Smooth muscle cell (in vitro differentiated cells): ENCODE results near the gene RAD51C. TPM values are rescaled to one million over a fixed set of nuclear protein-coding genes. Genes with fewer than 3 reads are reported as not detected.
"Not testable (repeated sequence)": the region's sequence is repeated elsewhere in the genome, so short reads cannot be mapped to it uniquely, and the experiment has no call there.

ENCODE experiments used
- DNase-seq: peaks from one replicate; lab custom pipeline; 2025; ENCODE audit not compliant: unreplicated experiment; lab: John Stamatoyannopoulos, UW
- H2AFZ ChIP-seq: fragments of 200-600 bp; sonication (generic); 2 replicates; pipeline ENCODE4 v1.6.0; 2016; ENCODE audit warnings: antibody characterized with exemption, low read depth, mild to moderate bottlenecking
- H3F3A ChIP-seq: fragments of 200-600 bp; sonication (generic); 2 replicates; pipeline ENCODE4 v1.6.0; 2017; ENCODE audit warnings: antibody characterized with exemption, low read depth
- H3K27ac ChIP-seq: fragments of 200-600 bp; sonication (generic); 2 replicates; pipeline ENCODE4 v1.5.1; 2016; ENCODE audit warnings: low read depth, mild to moderate bottlenecking
- H3K27me3 ChIP-seq: fragments of 200-600 bp; sonication (generic); 2 replicates; pipeline ENCODE4 v1.6.1; 2016; ENCODE audit warnings: low read depth, mild to moderate bottlenecking
- H3K36me3 ChIP-seq: fragments of 200-600 bp; sonication (generic); 2 replicates; pipeline ENCODE4 v1.5.1; 2016; ENCODE audit warnings: low read depth
- H3K4me1 ChIP-seq: fragments of 200-600 bp; sonication (generic); 2 replicates; pipeline ENCODE4 v1.5.1; 2016; ENCODE audit warnings: low read depth
- H3K4me2 ChIP-seq: fragments of 200-600 bp; sonication (generic); 2 replicates; pipeline ENCODE4 v1.6.0; 2016; ENCODE audit warnings: mild to moderate bottlenecking
- H3K4me3 ChIP-seq: fragments of 200-600 bp; sonication (generic); 2 replicates; pipeline ENCODE4 v1.5.1; 2016; ENCODE audit warnings: mild to moderate bottlenecking
- H3K79me2 ChIP-seq: fragments of 200-600 bp; sonication (generic); 2 replicates; pipeline ENCODE4 v1.6.0; 2016; ENCODE audit warnings: low read depth, mild to moderate bottlenecking
- H3K9ac ChIP-seq: fragments of 200-600 bp; sonication (generic); 2 replicates; pipeline ENCODE4 v1.6.0; 2016; ENCODE audit warnings: low read depth
- H3K9me3 ChIP-seq: fragments of 200-600 bp; sonication (generic); replicated peaks from 2 replicates; pipeline ENCODE4 v1.5.1; 2016; ENCODE audit warnings: low read depth
- H4K20me1 ChIP-seq: fragments of 200-600 bp; sonication (generic); 2 replicates; pipeline ENCODE4 v1.6.0; 2016; ENCODE audit warnings: low read depth
- CTCF ChIP-seq: fragments of 200-600 bp; sonication (generic); IDR thresholded peaks from 2 replicates; pipeline ENCODE4 v1.5.1; 2017; ENCODE audit warnings: borderline replicate concordance, mild to moderate bottlenecking, antibody characterized with exemption; ENCODE audit not compliant: insufficient read depth, poor library complexity, severe bottlenecking
- WGBS: methylation state at CpG from one replicate; pipeline ENCODE4 v1.1.7; 2016; ENCODE audit warnings: low lambda C conversion rate; 5-methylcytosine and 5-hydroxymethylcytosine counted together
- polyA plus RNA-seq: library from polyadenylated mRNA; unstranded; fragments of >200 nt; fragmentation: Nextera tagmentation; extraction: Ambion mirVana; gene quantifications from 2 replicates; pipeline ENCODE4 v1.2.1, GENCODE V29; 2016
- total RNA-seq: library from RNA; depleted of rRNA; stranded (reverse); fragments of >200 nt; gene quantifications from 2 replicates; pipeline ENCODE4 v1.2.3, GENCODE V29; 2014

The RAD51C gene
- total RNA-seq (20.9 and 23.2 TPM in 2 replicates), polyA plus RNA-seq (27.1 and 29.9 TPM in 2 replicates)

GRCh38 chr17:58692239-58693055 is at the start of gene RAD51C:
Gene RAD51C (plus strand): TSS chr17:58692602. CDS start chr17:58692644, 42 bp downstream.
- Histone ChIP-seq H4K20me1 (no peaks in the 10 kb centered on the region), H3F3A (no peaks in the 10 kb centered on the region), H3K27ac (peak within 1 kb of the TSS; percentile 59), H3K36me3 (no peaks in the 10 kb centered on the region), H3K4me1 (peaks cover 12% of the 10 kb centered on the region), H3K4me3 (peak within 1 kb of the TSS; percentile 53), H3K79me2 (peaks cover 3% of the 10 kb centered on the region), H3K9ac (peak within 1 kb of the TSS; percentile 55), H3K27me3 (no peaks in the 10 kb centered on the region), H3K9me3 (no peaks in the 10 kb centered on the region), H3K4me2 (peak within 1 kb of the TSS; percentile 84), H2AFZ (peak within 1 kb of the TSS; percentile 99)
- WGBS, result 24% methylated on average over 48 of the region's 50 CpGs
- DNase-seq, result no peak
- no peak for TF ChIP-seq CTCF

GRCh38 chr17:58643147-58643546 is 49.3 kb upstream of the RAD51C start:
- no peak for DNase-seq
- Histone ChIP-seq H2AFZ (no peak overlapping the region), H3K4me3 (no peak overlapping the region), H3K4me2 (peak overlapping the region; percentile 27), H3K36me3 (no peaks in the 10 kb centered on the region), H4K20me1 (no peaks in the 10 kb centered on the region), H3K9me3 (no peaks in the 10 kb centered on the region), H3K79me2 (no peaks in the 10 kb centered on the region), H3K27ac (peak overlapping the region; percentile 24), H3K27me3 (no peaks in the 10 kb centered on the region), H3K4me1 (no peaks in the 10 kb centered on the region), H3F3A (no peaks in the 10 kb centered on the region), H3K9ac (no peak overlapping the region)
- no peak for TF ChIP-seq CTCF
- 21% methylated on average over 2 of the region's 2 CpGs for WGBS

- Histone ChIP-seq H4K20me1 (no peaks in the 10 kb centered on the region), H2AFZ (no peak overlapping the region), H3K79me2 (no peaks in the 10 kb centered on the region), H3K9me3 (no peaks in the 10 kb centered on the region), H3K4me1 (no peaks in the 10 kb centered on the region), H3F3A (no peaks in the 10 kb centered on the region), H3K36me3 (no peaks in the 10 kb centered on the region), H3K9ac (no peak overlapping the region), H3K27me3 (no peaks in the 10 kb centered on the region), H3K4me3 (no peak overlapping the region), H3K27ac (no peak overlapping the region), H3K4me2 (no peak overlapping the region)
- no peak for TF ChIP-seq CTCF
- no peak for DNase-seq
These were observed 44.2 kb upstream of the RAD51C start for GRCh38 chr17:58648236-58648635.

- not testable (repeated sequence) for H3K4me2 ChIP-seq, DNase-seq, H2AFZ ChIP-seq, H3F3A ChIP-seq, H4K20me1 ChIP-seq, H3K9me3 ChIP-seq, H3K4me3 ChIP-seq, H3K9ac ChIP-seq, H3K79me2 ChIP-seq, H3K36me3 ChIP-seq, H3K27me3 ChIP-seq, H3K27ac ChIP-seq, H3K4me1 ChIP-seq
- 54% methylated on average over 10 of the region's 10 CpGs for WGBS
These were observed 34.2 kb upstream of the RAD51C start for GRCh38 chr17:58657962-58658803.
